HG03064 (cell line): Measurements from ENCODE around the gene DARS2.
"Not testable (repeated sequence)": the region's sequence is repeated elsewhere in the genome, so short reads cannot be mapped to it uniquely, and the experiment has no call there.

Experiments
- ATAC-seq: cut with Tn5 transposase; IDR thresholded peaks from one replicate; pipeline ENCODE4 v1.9.1; 2021; ENCODE audit warnings: low read depth; ENCODE audit not compliant: unreplicated experiment

Gene DARS2, protein sequence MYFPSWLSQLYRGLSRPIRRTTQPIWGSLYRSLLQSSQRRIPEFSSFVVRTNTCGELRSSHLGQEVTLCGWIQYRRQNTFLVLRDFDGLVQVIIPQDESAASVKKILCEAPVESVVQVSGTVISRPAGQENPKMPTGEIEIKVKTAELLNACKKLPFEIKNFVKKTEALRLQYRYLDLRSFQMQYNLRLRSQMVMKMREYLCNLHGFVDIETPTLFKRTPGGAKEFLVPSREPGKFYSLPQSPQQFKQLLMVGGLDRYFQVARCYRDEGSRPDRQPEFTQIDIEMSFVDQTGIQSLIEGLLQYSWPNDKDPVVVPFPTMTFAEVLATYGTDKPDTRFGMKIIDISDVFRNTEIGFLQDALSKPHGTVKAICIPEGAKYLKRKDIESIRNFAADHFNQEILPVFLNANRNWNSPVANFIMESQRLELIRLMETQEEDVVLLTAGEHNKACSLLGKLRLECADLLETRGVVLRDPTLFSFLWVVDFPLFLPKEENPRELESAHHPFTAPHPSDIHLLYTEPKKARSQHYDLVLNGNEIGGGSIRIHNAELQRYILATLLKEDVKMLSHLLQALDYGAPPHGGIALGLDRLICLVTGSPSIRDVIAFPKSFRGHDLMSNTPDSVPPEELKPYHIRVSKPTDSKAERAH

DNA sequence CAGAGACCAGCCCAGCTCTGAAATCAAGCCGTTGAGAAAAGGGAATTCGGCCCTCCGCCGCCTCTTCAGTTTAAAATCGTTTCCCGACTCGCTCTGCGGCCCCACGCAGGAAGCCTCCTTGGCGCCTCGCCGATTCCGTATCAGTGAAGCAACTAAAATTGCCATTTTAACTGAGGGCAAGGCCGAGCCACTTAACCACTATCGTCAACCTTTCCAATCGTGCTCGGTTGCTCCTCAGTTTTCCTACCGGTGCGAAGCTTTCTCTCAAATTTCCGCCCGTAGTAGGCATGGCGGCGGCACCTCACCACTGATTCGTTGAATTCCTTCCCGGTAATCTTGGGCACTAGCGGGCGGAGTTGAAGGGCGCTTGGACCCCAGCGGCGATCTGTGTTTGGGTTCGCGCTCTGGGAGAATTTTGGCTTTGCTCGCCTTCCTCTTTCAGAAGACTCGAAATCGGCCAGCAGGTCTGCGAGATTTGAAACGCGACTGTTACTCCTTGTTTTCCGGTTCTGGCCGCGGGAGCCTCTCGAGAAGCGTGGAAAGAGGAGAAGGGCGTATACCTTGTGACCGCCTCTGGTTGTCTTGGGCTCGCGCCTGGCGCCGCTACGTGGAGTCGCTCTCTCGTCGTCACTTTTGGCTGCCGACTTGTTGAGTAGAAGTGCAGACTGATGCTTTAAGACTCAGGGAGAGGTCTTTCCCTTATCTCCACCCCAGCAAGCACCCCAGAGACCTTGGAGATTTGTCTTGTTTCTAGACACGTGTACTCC is at the start of gene DARS2, which contains the start of gene CENPL:
TSS of gene DARS2 (plus strand) at position 359 of the 767 bp plus-strand sequence. CDS start 557 bp downstream, outside the sequence.
TSS of gene CENPL (minus strand) at position 569 of the 767 bp plus-strand sequence. CDS start 13,584 bp downstream, outside the sequence.
- peak; percentile 81 for ATAC-seq

GRCh38 chr1:173775578-173776226 is 48.8 kb upstream of the DARS2 start:
- no peak for ATAC-seq

DNA sequence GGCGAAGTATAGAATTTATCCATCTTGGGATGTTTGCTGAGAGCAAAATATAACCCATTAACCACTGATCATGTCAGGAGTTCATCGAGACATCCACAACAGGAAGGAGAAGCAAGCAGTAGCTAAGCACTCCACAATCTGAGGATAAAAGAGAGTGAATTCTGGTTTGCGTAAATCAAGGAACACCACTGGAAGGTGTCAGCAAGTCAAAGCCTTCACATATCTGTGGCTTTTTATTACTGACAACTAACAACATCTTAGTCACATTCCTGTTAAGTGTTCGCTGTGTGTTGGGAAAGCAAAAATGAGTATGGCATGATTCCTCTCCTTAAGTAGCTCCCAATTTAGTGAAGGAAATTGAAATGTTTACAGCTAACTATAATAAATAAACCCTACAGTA is 44.5 kb upstream of the DARS2 start:
- no peak for ATAC-seq

DNA sequence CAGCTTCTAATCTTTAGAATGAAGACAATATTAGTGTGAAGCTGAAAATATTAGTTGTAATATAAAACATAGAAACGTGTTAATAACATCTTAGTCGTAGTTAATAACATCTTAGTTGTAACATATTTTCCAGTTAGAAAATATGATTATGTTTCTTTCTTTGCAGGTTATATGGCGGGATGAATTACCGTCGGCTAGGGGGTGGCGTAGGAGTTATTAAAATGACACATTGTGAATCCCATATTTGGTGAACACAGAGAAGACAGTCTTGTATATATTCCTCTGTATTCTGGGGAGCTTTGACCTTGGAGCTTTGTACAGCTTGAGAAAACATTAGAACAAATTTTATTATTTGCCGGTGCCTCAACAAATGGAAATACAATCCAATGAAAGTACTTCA is 39.5 kb upstream of the DARS2 start:
- no peak for ATAC-seq

GRCh38 chr1:173789841-173790240 is 34.6 kb upstream of the DARS2 start:
- ATAC-seq = no peak

GRCh38 chr1:173798078-173798477 is 26.4 kb upstream of the DARS2 start:
- no peak for ATAC-seq

- not testable (repeated sequence) for ATAC-seq
Observed at GRCh38 chr1:173799995-173800394, 24.5 kb upstream of the DARS2 start.

GRCh38 chr1:173802961-173803360 is 21.5 kb upstream of the DARS2 start:
- ATAC-seq = no peak

DNA sequence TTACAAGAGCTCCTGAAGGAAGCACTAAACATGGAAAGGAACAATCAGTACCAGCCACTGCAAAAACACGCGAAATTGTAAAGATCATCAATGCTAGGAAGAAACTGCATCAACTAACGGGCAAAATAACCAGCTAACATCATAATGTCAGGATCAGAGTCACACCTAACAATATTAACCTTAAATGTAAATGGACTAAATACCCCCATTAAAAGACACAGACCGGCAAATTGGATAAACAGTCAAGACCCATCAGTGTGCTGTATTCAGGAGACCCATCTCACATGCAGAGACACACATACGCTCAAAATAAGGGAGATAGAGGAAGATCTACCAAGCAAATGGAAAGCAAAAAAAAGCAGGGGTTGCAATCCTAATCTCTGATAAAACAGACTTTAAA is 10.8 kb upstream of the DARS2 start:
- not testable (repeated sequence) for ATAC-seq

GRCh38 chr1:173818459-173818858 is 6.0 kb upstream of the DARS2 start:
- no peak for ATAC-seq

DNA sequence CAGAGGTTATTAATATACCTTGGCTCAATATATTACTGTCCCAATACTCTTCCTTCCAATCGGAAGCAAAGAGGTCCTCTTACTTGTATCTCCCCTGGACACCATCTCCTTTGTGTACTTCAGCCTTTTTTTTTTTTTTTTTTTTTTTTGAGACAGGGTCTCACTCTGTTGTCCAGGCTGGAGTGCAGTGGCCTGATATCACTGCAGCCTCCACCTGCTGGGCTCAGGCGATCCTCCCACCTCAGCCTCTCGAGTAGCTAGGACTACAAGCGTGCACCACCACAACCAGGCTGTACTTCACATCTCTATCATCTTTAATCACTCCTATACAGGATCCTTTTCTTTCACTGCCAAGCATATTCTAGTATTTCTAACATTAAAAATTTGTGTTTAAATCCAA is 2.8 kb upstream of the DARS2 start:
- no peak for ATAC-seq

DNA sequence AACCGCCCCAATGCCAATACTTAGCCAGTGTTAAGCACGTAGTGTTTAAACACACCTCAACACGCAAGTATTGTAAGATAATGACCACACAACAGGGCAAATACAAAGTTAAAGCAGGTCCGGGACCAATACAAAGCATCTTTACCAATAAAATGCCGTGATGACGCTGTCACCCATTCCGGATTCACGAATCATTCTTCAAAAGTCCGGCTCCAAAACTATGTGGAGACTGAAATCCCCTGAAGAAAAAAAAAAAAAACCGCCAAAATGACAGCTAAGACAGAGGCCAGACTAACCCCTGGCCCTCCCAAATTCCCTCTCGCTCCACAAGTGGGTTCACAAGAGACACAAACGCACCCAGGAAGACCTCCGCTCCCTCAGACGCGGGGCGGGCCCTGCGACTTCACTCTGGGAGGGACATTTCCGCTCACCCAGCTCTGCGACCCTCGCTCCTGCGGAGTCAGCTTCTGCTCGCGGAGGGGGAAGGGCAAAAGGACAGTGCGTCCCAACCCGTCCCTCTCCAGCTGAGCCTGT is 625 bp upstream of the DARS2 start:
- ATAC-seq = peak; percentile 33

DNA sequence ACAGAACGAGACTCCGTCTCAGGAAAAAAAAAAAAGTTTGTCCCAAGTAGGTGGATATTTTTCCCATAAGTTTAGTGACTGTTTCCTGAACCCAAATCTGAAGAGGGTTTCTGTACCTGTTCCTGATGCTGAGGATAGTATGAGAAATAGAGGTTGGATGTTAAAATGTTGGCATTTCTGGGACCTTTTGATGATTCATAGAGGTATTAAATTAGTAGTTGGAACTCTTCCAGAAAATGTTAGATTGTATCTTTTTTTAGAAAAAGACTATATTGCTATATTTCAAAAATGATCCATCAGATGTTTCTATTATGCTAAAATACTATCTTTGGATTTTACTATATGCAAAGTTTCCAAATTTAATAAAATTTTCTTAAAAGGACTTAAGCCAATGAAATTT is 3.1 kb downstream of the DARS2 start:
- ATAC-seq = no peak

DNA sequence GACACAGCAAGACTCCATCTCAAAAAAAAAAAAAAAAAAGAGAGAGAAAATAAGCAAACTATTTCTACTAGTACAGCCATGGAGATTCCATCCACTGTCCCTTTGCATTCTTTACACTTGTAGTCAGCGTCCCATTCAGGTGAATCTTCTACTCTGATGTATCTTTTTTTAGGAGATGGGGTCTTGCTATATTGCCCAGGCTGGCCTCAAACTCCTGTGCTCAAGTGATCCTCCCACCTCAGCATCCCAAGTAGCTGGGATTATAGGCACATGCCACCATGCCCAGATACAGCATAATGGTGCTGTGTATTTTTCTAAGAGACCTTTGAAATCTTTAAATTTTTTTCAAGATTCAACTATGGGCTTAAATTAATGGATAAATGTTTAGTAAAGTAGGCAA is 8.3 kb downstream of the DARS2 start:
- ATAC-seq = no peak

DNA sequence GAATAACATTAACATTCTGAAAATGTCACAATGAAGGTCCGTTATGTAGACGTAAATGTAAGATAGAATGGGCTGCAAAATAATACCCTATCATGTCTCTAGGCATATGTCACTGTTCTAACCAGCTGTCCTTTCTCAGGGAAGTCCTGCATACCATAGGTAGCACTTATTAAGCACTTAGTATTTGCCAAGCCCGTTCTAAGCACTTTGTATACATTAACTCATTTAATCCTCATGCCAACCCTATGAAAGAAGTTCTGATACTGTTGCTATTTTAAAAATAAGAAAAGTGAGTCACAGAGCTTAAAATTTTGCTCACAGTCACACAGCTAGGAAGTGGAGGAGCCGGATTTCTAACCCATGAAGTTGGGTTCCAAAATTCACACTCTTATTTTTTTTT is 27.6 kb downstream of the DARS2 start:
- no peak for ATAC-seq

DNA sequence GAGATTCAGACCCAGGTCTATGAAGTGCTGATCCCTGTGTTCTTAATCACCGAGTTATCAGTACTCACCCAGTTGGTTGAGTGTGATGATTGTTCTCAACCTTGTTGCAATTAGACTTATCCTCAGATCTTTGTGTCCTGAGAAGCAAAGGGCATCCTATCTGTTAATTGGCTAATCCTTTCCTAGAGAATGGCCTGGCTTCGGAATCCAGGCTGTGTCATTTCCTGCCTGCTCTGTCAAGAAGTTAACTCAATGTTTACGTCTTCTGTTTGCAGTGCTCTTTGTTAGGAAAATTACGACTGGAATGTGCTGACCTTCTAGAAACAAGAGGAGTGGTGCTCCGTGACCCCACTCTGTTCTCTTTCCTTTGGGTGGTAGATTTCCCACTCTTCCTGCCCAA is 28.6 kb downstream of the DARS2 start:
- ATAC-seq = no peak

DNA sequence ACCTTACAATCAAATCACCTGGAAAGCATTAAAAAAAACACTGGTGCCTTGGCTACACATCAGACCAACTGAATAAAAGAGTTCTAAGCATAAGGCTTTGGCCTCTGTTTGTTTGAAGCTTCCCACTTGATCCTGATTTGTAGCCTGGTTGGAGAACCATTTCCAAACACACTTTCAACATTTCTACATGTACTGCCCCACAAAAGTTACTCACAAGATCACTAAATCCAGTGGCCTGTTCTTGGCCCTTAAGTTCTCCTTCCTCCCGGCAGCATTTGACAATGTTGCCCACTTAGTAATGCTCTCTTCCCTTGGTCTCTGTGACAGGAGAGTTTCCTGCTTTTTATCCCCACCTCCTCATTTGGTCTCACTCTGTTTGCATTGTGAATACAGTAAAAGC is 31.5 kb downstream of the DARS2 start:
- ATAC-seq = no peak

GRCh38 chr1:173856903-173857302 is 32.4 kb downstream of the DARS2 start:
- ATAC-seq = no peak

GRCh38 chr1:173857363-173857917 is 33.0 kb downstream of the DARS2 start:
- ATAC-seq = no peak

GRCh38 chr1:173859547-173859946 is 35.1 kb downstream of the DARS2 start:
- not testable (repeated sequence) for ATAC-seq
